Natural killer cell treated with Interleukin-12 subunit alpha and Interleukin-12 subunit beta and Interleukin-15 and Interleukin-18, amount 100 ng/mL, for 72 hours (primary cell): Measurements from ENCODE around the gene PLPP7. TPM values are rescaled to one million over a fixed set of nuclear protein-coding genes. Genes with fewer than 3 reads are reported as not detected.
A peak's percentile ranks its signal among the peaks of the same experiment; 100 is the strongest.

Experiments used
- ATAC-seq, 2 donors: fragments of 150-1000 bp; cut with Tn5 transposase in 1 of 2; sonication (Bioruptor Pico), chemical (Tn5 transposase) in 1 of 2; 2 replicates each; pipeline ENCODE4 v1.10.0; 2021
- DNase-seq: peaks from one replicate; pipeline ENCODE4 v3.0.0; 2022; ENCODE audit warnings: low spot score
- H3K27ac Mint-ChIP-seq, 2 donors: 1 replicate in 1 of 2; 2 replicates in 1 of 2; pipeline ENCODE4 v1.8.0; 2022; ENCODE audit warnings: mixed read lengths in 2 of 2, mild to moderate bottlenecking in 1 of 2, moderate library complexity in 1 of 2
- H3K27me3 Mint-ChIP-seq, 2 donors: 1 replicate in 1 of 2; 2 replicates in 1 of 2; pipeline ENCODE4 v1.8.0; 2022; ENCODE audit warnings: mixed read lengths in 2 of 2
- H3K36me3 Mint-ChIP-seq: one replicate; pipeline ENCODE4 v1.8.0; 2022; ENCODE audit warnings: mixed read lengths
- H3K4me1 Mint-ChIP-seq, 2 donors: 1 replicate in 1 of 2; 2 replicates in 1 of 2; pipeline ENCODE4 v1.8.0; 2022; ENCODE audit warnings: low read depth in 2 of 2, mixed read lengths in 2 of 2, mild to moderate bottlenecking in 1 of 2
- H3K4me3 Mint-ChIP-seq: one replicate; pipeline ENCODE4 v1.8.0; 2022; ENCODE audit warnings: mixed read lengths
- H3K9me3 Mint-ChIP-seq: 2 replicates; pipeline ENCODE4 v1.8.0; 2022; ENCODE audit warnings: mixed read lengths
- total RNA-seq, 2 donors: library from RNA; stranded (reverse); gene quantifications; one replicate each; pipeline ENCODE4 v1.2.3, GENCODE V29; 2022

Gene PLPP7
- total RNA-seq, 2 donors from 2014 or later = 0.74 TPM; not detected in 1

DNA sequence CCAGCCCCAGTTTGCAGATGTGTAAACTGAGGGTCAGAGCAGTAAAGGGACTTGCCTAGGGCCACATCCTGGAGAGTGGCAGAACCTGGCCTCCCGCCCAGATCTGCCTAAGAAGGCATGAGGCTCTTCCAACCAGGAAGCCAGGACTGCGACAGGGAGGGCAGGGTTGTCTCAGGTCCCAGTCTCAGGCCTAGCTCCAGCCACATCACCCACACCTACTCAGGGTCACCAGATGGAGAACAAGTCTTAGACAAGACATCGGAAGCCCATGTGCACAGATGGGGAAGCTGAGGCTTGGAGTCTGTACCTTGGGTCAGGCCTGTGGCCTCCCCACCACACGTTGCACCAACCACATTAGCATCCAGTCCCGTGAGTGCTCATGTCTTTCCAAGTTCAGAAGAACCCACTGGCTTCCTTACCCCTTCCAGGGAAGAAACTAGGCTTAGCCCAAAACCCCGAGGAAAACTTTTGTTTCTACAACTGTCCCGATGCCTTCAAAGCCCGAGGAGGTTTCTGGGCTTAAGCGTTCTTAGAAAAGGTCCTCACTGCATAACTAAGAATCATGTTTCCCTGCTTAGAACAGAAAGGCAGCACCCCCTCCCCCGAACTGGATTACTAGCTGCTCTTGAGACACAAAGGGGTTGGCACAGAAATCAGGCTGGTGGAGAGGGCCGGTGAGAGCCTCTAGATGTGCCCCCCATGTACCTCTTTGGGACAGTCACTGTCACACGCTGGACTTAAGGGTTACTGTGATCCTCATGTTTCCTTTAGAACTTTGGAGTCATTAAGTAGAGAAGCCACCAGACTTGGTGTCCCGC, 15.5 kb upstream of the PLPP7 start:
- no peaks in the 10 kb centered on the region for H3K36me3 Mint-ChIP-seq

DNA sequence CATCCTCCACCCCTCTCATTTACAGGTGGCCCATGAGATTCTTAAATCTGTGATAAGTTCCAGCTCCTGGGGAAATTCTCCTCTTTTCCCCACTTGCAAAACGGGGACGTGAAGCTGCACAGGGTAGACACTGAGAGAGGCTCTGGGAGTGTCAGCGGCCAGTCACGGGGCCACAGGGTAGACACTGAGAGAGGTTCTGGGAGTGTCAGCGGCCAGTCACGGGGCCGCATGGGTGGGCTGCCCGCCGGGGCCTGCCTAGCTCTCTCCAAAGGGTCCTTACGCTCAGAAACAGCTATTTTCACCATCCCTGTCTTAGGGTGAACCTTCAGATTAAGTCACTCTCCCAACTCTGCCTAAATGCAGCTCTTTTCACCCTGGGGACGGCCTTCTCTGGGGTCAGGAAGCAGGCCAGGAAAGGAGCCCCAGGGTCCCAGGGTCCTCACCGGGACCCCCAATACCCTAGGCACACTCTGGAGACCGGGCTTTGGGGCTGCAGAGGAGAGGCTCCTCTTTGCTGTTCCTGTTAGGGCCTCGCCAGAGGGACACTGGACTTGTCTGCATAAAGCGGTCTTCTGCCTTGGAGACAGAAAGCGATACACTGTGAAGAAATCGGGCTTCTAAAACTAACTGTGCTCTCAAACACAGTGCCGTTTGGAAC, 14.7 kb upstream of the PLPP7 start:
- ATAC-seq = peak; percentile 35 to 55
- H3K36me3 Mint-ChIP-seq = no peaks in the 10 kb centered on the region
- peak overlapping the region; percentile 90 for H3K4me3 Mint-ChIP-seq
- peak; percentile 76 for DNase-seq
- peaks cover 39 to 45% of the 10 kb centered on the region in 2 donors for H3K4me1 Mint-ChIP-seq
- peak overlapping the region; percentile 82 to 98 for H3K27ac Mint-ChIP-seq
- H3K9me3 Mint-ChIP-seq = no peaks in the 10 kb centered on the region
- H3K27me3 Mint-ChIP-seq = no peaks in the 10 kb centered on the region

More for the DNA sequence above, 15.5 kb upstream of the PLPP7 start:
- no peak for DNase-seq
- Mint-ChIP-seq H3K4me3 (peak overlapping the region; percentile 90), H3K27me3 (no peaks in the 10 kb centered on the region), H3K27ac (peak overlapping the region; percentile 82 to 98), H3K9me3 (no peaks in the 10 kb centered on the region), H3K4me1 (peaks cover 44 to 48% of the 10 kb centered on the region in 2 donors)
- peak in 1 of 2 donors; percentile 2 for ATAC-seq

- Mint-ChIP-seq H3K27me3 (no peaks in the 10 kb centered on the region), H3K4me3 (peak overlapping the region; percentile 90), H3K36me3 (no peaks in the 10 kb centered on the region), H3K27ac (peak overlapping the region; percentile 82 to 98), H3K4me1 (peaks cover 32 to 40% of the 10 kb centered on the region in 2 donors), H3K9me3 (no peaks in the 10 kb centered on the region)
- ATAC-seq (peak; percentile 13 to 59), DNase-seq (peak; percentile 78)
These were observed 14.0 kb upstream of the PLPP7 start for GRCh38 chr9:131275332-131276093.

GRCh38 chr9:131276094-131276888, 13.2 kb upstream of the PLPP7 start, which contains the start of gene FAM78A:
Gene FAM78A (minus strand): TSS chr9:131276510. CDS start chr9:131276179, 331 bp downstream.
- H3K4me1 Mint-ChIP-seq = peaks cover 25 to 34% of the 10 kb centered on the region in 2 donors
- peak within 1 kb of the TSS; percentile 90 for H3K4me3 Mint-ChIP-seq
- ATAC-seq (peak; percentile 24 to 41), DNase-seq (peak; percentile 74)
- H3K9me3 Mint-ChIP-seq = no peaks in the 10 kb centered on the region
- no peaks in the 10 kb centered on the region for H3K36me3 Mint-ChIP-seq
- H3K27ac Mint-ChIP-seq = peak within 1 kb of the TSS; percentile 82 to 98
- H3K27me3 Mint-ChIP-seq = no peaks in the 10 kb centered on the region

GRCh38 chr9:131276891-131277286, 12.6 kb upstream of the PLPP7 start:
- peaks cover 28 to 34% of the 10 kb centered on the region in 2 donors for H3K4me1 Mint-ChIP-seq
- DNase-seq (no peak), ATAC-seq (peak; percentile 48 to 58)
- H3K4me3 Mint-ChIP-seq = no peak overlapping the region
- H3K27ac Mint-ChIP-seq = no peak overlapping the region
- H3K36me3 Mint-ChIP-seq = no peaks in the 10 kb centered on the region
- peaks cover 2 to 5% of the 10 kb centered on the region in 2 donors for H3K27me3 Mint-ChIP-seq
- no peaks in the 10 kb centered on the region for H3K9me3 Mint-ChIP-seq

GRCh38 chr9:131277287-131277909, 12.1 kb upstream of the PLPP7 start:
- Mint-ChIP-seq H3K27me3 (peaks cover 7 to 10% of the 10 kb centered on the region in 2 donors), H3K4me3 (no peak overlapping the region), H3K4me1 (peaks cover 28 to 35% of the 10 kb centered on the region in 2 donors), H3K36me3 (no peaks in the 10 kb centered on the region), H3K27ac (peak overlapping the region in 1 of 2 donors; percentile 70), H3K9me3 (no peaks in the 10 kb centered on the region)
- no peak for DNase-seq
- peak in 1 of 2 donors; percentile 1 for ATAC-seq

- Mint-ChIP-seq H3K36me3 (no peaks in the 10 kb centered on the region), H3K9me3 (no peaks in the 10 kb centered on the region), H3K27ac (peak overlapping the region; percentile 70 to 90), H3K27me3 (peaks cover 7 to 12% of the 10 kb centered on the region in 2 donors), H3K4me3 (peak overlapping the region; percentile 87), H3K4me1 (peaks cover 26 to 32% of the 10 kb centered on the region in 2 donors)
- peak; percentile 73 for DNase-seq
- peak; percentile 48 to 71 for ATAC-seq
These were observed 11.4 kb upstream of the PLPP7 start for GRCh38 chr9:131277910-131278701.

DNA sequence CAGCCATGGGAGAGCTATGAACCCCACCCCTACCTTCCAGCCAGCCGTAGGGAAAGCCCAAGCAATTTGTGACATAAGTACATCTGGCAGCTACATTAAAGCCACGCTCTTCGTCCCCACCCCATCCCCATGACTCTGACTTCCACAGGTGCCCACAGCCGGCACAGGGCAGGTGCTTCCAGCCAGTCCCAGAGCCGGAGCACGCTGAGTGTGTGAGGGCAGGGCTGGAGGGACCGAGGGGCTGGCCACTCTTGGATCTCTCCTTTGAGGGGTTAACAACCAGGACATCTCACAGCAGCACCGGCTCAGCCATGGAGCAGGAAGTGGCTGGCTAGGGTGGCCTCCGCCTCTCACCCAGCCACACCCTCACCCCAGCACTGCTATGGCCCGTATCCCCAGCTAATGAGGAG, 10.8 kb upstream of the PLPP7 start:
- peaks cover 7 to 12% of the 10 kb centered on the region in 2 donors for H3K27me3 Mint-ChIP-seq
- H3K4me1 Mint-ChIP-seq = peaks cover 20 to 26% of the 10 kb centered on the region in 2 donors
- peak in 1 of 2 donors; percentile 25 for ATAC-seq
- H3K9me3 Mint-ChIP-seq = no peaks in the 10 kb centered on the region
- peak overlapping the region; percentile 87 for H3K4me3 Mint-ChIP-seq
- peak overlapping the region; percentile 70 to 90 for H3K27ac Mint-ChIP-seq
- H3K36me3 Mint-ChIP-seq = no peaks in the 10 kb centered on the region
- no peak for DNase-seq

GRCh38 chr9:131279196-131279862, 10.2 kb upstream of the PLPP7 start:
- no peaks in the 10 kb centered on the region for H3K9me3 Mint-ChIP-seq

GRCh38 chr9:131279863-131280570, 9.5 kb upstream of the PLPP7 start:
- ATAC-seq = no peak
- Mint-ChIP-seq H3K36me3 (no peaks in the 10 kb centered on the region), H3K27me3 (peaks cover 7 to 12% of the 10 kb centered on the region in 2 donors), H3K9me3 (no peaks in the 10 kb centered on the region), H3K4me1 (peaks cover 15 to 27% of the 10 kb centered on the region in 2 donors), H3K4me3 (no peak overlapping the region), H3K27ac (no peak overlapping the region)
- DNase-seq = no peak

More at GRCh38 chr9:131279196-131279862, 10.2 kb upstream of the PLPP7 start:
- ATAC-seq (no peak), DNase-seq (no peak)
- H3K27ac Mint-ChIP-seq = peak overlapping the region; percentile 70 to 90
- H3K4me1 Mint-ChIP-seq = peaks cover 15 to 23% of the 10 kb centered on the region in 2 donors
- peak overlapping the region; percentile 87 for H3K4me3 Mint-ChIP-seq
- H3K27me3 Mint-ChIP-seq = peaks cover 7 to 12% of the 10 kb centered on the region in 2 donors
- H3K36me3 Mint-ChIP-seq = no peaks in the 10 kb centered on the region

DNA sequence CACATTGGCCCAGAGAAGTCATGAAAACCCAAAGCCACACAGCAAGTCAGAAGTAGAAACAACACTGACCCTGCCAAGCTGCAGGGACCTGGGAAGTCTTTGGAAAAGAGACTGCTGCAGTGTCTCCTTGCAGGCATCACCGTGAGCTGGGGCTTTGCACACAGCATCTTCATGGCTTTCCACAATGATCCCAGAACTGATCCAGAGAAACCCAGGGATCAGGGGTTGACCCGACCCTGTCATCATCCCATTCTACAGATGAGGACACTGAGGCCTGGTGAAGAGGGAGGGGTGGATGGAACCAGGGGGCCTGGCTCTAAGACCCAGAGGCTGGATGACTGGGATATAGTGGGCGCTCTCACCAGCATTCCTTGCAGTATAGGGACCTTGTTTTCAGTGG, 8.9 kb upstream of the PLPP7 start:
- peaks cover 7 to 12% of the 10 kb centered on the region in 2 donors for H3K27me3 Mint-ChIP-seq
- ATAC-seq = no peak

More for the DNA sequence above, 8.9 kb upstream of the PLPP7 start:
- H3K9me3 Mint-ChIP-seq = no peaks in the 10 kb centered on the region
- H3K36me3 Mint-ChIP-seq = no peaks in the 10 kb centered on the region
- H3K4me3 Mint-ChIP-seq = no peak overlapping the region
- DNase-seq = no peak
- H3K4me1 Mint-ChIP-seq = peaks cover 15 to 27% of the 10 kb centered on the region in 2 donors
- peak overlapping the region in 1 of 2 donors; percentile 23 for H3K27ac Mint-ChIP-seq
